HepG2 (cell line): ENCODE data around the gene WBP1. TPM values are rescaled to one million over a fixed set of nuclear protein-coding genes. Genes with fewer than 3 reads are reported as not detected.

Source experiments
- CCDC6 ChIP-seq: sonication (generic); formaldehyde crosslinking; IDR thresholded peaks from 2 replicates; pipeline ENCODE4 v1.8.1; 2022; ENCODE audit warnings: mild to moderate bottlenecking, missing genetic modification reagents, moderate library complexity
- CERS6 ChIP-seq: sonication (generic); formaldehyde crosslinking; IDR thresholded peaks from 2 replicates; pipeline ENCODE4 v1.5.0; 2020; ENCODE audit warnings: missing genetic modification reagents
- FOXC1 ChIP-seq: sonication (generic); formaldehyde crosslinking; IDR thresholded peaks from 2 replicates; pipeline ENCODE4 v1.8.0; 2022; ENCODE audit warnings: mild to moderate bottlenecking, missing genetic modification reagents, borderline replicate concordance
- IRX3 ChIP-seq: sonication (generic); formaldehyde crosslinking; IDR thresholded peaks from 2 replicates; pipeline ENCODE4 v1.8.1; 2023; ENCODE audit warnings: mild to moderate bottlenecking, low read depth, missing genetic modification reagents, borderline replicate concordance
- MED1 ChIP-seq: sonication (generic); formaldehyde crosslinking; IDR thresholded peaks from 2 replicates; pipeline ENCODE4 v1.4.0; 2020; ENCODE audit warnings: missing genetic modification reagents
- MYC ChIP-seq: sonication (generic); formaldehyde crosslinking; IDR thresholded peaks from 2 replicates; pipeline ENCODE4 v1.9.0; 2021; ENCODE audit warnings: missing genetic modification reagents, borderline replicate concordance
- NCOR1 ChIP-seq: fragments of 200-600 bp; sonication (generic); IDR thresholded peaks from 2 replicates; pipeline ENCODE4 v1.7.0; 2017; ENCODE audit warnings: antibody characterized with exemption, low read length, borderline replicate concordance
- NFKB2 ChIP-seq: sonication (generic); formaldehyde crosslinking; IDR thresholded peaks from 2 replicates; pipeline ENCODE4 v1.4.0; 2020; ENCODE audit warnings: missing genetic modification reagents, borderline replicate concordance
- PHF21A ChIP-seq: sonication (generic); formaldehyde crosslinking; IDR thresholded peaks from 2 replicates; pipeline ENCODE4 v1.5.0; 2020; ENCODE audit warnings: mild to moderate bottlenecking, missing genetic modification reagents
- PITX1 ChIP-seq: sonication (generic); formaldehyde crosslinking; IDR thresholded peaks from 2 replicates; pipeline ENCODE4 v1.5.1; 2020; ENCODE audit warnings: mild to moderate bottlenecking, missing genetic modification reagents
- RCOR2 ChIP-seq: IDR thresholded peaks from 2 replicates; pipeline ENCODE4 v1.6.1; 2016; ENCODE audit warnings: missing biosample characterization, missing genetic modification reagents
- REXO4 ChIP-seq: sonication (generic); formaldehyde crosslinking; IDR thresholded peaks from 2 replicates; pipeline ENCODE4 v1.8.0; 2022; ENCODE audit warnings: missing genetic modification reagents, mild to moderate bottlenecking, borderline replicate concordance
- TAF15 ChIP-seq: fragments of 200-400 bp; formaldehyde crosslinking; IDR thresholded peaks from one replicate; pipeline ENCODE4 v1.6.1; 2018; ENCODE audit warnings: mild to moderate bottlenecking, low read depth, low read length; ENCODE audit not compliant: poor library complexity, severe bottlenecking
- TMF1 ChIP-seq: sonication (generic); formaldehyde crosslinking; IDR thresholded peaks from 2 replicates; pipeline ENCODE4 v1.8.1; 2022; ENCODE audit warnings: low read depth, missing genetic modification reagents
- WIZ ChIP-seq: sonication (generic); formaldehyde crosslinking; IDR thresholded peaks from 2 replicates; pipeline ENCODE4 v1.5.1; 2020; ENCODE audit warnings: mild to moderate bottlenecking, missing genetic modification reagents
- ZFX ChIP-seq: sonication (generic); formaldehyde crosslinking; IDR thresholded peaks from 2 replicates; pipeline ENCODE4 v1.4.0; 2020; ENCODE audit warnings: mild to moderate bottlenecking, low read depth, missing genetic modification reagents, moderate library complexity
- ZNF670 ChIP-seq: sonication (generic); formaldehyde crosslinking; IDR thresholded peaks from 2 replicates; pipeline ENCODE4 v1.8.0; 2022; ENCODE audit warnings: mild to moderate bottlenecking, missing genetic modification reagents, borderline replicate concordance
- ZNF709 ChIP-seq: sonication (generic); formaldehyde crosslinking; IDR thresholded peaks from 2 replicates; pipeline ENCODE4 v1.5.0; 2020; ENCODE audit warnings: mild to moderate bottlenecking, missing genetic modification reagents
- ZNF746 ChIP-seq: sonication (generic); formaldehyde crosslinking; IDR thresholded peaks from 2 replicates; pipeline ENCODE4 v1.8.0; 2022; ENCODE audit warnings: mild to moderate bottlenecking, missing genetic modification reagents
- ZSCAN30 ChIP-seq: sonication (generic); formaldehyde crosslinking; IDR thresholded peaks from 2 replicates; pipeline ENCODE4 v1.5.0; 2020; ENCODE audit warnings: mild to moderate bottlenecking, missing genetic modification reagents
- polyA plus RNA-seq, 8 experiments: library from polyadenylated mRNA; depleted of rRNA in 3 of 8; stranded (reverse) in 7 of 8; unstranded in 1 of 8; fragments of >200 nt; fragmentation: Illumina TruSeq in 4 of 8; extraction: Trizol in 4 of 8; gene quantifications; 2 replicates each; pipeline versions ENCODE4 v1.2.1 to v1.2.3, GENCODE V29; 2011 to 2016; ENCODE audit warnings: low read depth in 4 of 8, missing spikeins in 1 of 8, mixed read lengths in 1 of 8; ENCODE audit not compliant: insufficient read depth in 1 of 8
- total RNA-seq, 5 experiments: library from RNA; depleted of rRNA; stranded (reverse); fragments of >200 nt; fragmentation: Illumina TruSeq; extraction: Trizol; gene quantifications; 2 replicates each; pipeline ENCODE4 v1.2.3, GENCODE V29; 2016; ENCODE audit warnings: low read depth in 1 of 5
- TF ChIP-seq, protein P1 (sequence below), 2 experiments: sonication (generic) in 1 of 2; formaldehyde crosslinking in 1 of 2; IDR thresholded peaks; 2 replicates each; pipeline versions ENCODE4 v1.4.0 to v1.6.1; 2016 to 2020; ENCODE audit warnings: borderline replicate concordance in 1 of 2, low read depth in 1 of 2, mild to moderate bottlenecking in 1 of 2, missing genetic modification reagents in 1 of 2
- TF ChIP-seq, protein P2 (sequence below): sonication (generic); formaldehyde crosslinking; conservative IDR thresholded peaks from 2 replicates; pipeline ENCODE4 v1.8.0; 2022; ENCODE audit warnings: low read depth, missing genetic modification reagents

The WBP1 gene
- total and polyA plus RNA-seq, 2 of the 13 experiments (the other 11 are each of a cell fraction or from before 2014, with no cell fraction given): 38.8 to 85.7 TPM

DNA sequence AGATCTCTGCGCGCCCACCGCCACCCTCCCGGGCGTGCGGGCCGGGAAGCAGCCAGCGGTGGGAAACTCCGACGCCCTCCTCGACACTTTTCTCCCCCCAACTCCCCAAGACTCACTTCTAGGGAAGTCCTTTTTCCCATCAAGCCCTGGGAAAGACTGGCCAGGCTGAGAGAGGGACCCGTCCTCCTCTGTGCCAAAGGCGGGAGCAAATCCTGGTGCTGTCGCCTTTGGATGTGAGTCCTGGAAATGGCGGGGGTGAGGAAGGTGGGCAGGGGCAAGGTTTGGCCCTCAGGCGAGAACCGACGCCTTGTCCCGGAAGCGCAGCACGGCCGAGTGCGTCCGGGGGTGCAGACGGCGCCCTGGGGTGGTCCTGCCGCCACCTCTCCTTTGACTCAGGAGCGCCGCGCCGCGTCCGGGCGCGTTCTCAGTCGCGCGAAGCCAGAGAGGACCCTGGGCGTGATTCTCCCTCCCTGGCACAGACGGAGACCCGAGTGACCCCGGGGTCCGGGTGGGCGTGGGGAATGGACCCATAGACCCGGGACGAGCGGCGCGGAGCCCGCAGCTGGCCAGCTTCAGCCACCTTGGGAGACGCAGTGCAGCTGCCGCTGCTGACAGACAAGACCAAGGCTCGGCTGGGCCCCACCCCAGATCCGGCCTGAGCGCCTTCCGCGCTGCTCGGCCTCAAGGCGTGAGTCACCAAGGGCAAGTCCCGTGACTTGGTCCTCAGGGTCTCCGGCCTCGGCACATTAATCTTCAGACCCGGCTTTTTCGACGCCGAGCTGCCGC lies 44.7 kb downstream of the WBP1 start (continued):
- TF ChIP-seq NFKB2 (CRISPR knock-in tag) (no peak), TAF15 (peak; percentile 81), WIZ (CRISPR knock-in tag) (peak; percentile 92), FOXC1 (CRISPR knock-in tag) (peak; percentile 50; the same call in 1 of the 2 replicates), MED1 (CRISPR knock-in tag) (peak; percentile 48), CERS6 (no peak), RCOR2 (CRISPR knock-in tag) (no peak), PHF21A (CRISPR knock-in tag) (peak; percentile 25; the same call in 1 of the 2 replicates), ZSCAN30 (CRISPR knock-in tag) (no peak), REXO4 (CRISPR knock-in tag) (peak; percentile 41; the same call in 1 of the 2 replicates), ZFX (CRISPR knock-in tag) (peak; percentile 69; the same call in 1 of the 2 replicates), ZNF709 (CRISPR knock-in tag) (peak; percentile 92), CCDC6 (CRISPR knock-in tag) (peak; percentile 36; the same call in 1 of the 2 replicates), PITX1 (CRISPR knock-in tag) (peak; percentile 55; the same call in 1 of the 2 replicates), ZNF746 (CRISPR knock-in tag) (peak; percentile 22; the same call in 1 of the 2 replicates), MYC (CRISPR knock-in tag) (peak; percentile 38; the same call in 1 of the 2 replicates), TMF1 (CRISPR knock-in tag) (peak; percentile 60; the same call in 1 of the 2 replicates), IRX3 (CRISPR knock-in tag) (peak; percentile 65; the same call in 1 of the 2 replicates), ZNF670 (CRISPR knock-in tag) (peak; percentile 90; the same call in 1 of the 2 replicates), NCOR1 (no peak; the same call in 1 of the 2 replicates)
- TF ChIP-seq, protein P1, sequence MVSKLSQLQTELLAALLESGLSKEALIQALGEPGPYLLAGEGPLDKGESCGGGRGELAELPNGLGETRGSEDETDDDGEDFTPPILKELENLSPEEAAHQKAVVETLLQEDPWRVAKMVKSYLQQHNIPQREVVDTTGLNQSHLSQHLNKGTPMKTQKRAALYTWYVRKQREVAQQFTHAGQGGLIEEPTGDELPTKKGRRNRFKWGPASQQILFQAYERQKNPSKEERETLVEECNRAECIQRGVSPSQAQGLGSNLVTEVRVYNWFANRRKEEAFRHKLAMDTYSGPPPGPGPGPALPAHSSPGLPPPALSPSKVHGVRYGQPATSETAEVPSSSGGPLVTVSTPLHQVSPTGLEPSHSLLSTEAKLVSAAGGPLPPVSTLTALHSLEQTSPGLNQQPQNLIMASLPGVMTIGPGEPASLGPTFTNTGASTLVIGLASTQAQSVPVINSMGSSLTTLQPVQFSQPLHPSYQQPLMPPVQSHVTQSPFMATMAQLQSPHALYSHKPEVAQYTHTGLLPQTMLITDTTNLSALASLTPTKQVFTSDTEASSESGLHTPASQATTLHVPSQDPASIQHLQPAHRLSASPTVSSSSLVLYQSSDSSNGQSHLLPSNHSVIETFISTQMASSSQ (IDR thresholded peaks at IDR 0.05; ENCODE audit: low read depth): no peak
- TF ChIP-seq, protein P1 (CRISPR knock-in tag; IDR thresholded peaks at IDR 0.05; ENCODE audit: borderline replicate concordance): peak; percentile 42; the same call in 1 of the 2 replicates
- TF ChIP-seq, protein P2, sequence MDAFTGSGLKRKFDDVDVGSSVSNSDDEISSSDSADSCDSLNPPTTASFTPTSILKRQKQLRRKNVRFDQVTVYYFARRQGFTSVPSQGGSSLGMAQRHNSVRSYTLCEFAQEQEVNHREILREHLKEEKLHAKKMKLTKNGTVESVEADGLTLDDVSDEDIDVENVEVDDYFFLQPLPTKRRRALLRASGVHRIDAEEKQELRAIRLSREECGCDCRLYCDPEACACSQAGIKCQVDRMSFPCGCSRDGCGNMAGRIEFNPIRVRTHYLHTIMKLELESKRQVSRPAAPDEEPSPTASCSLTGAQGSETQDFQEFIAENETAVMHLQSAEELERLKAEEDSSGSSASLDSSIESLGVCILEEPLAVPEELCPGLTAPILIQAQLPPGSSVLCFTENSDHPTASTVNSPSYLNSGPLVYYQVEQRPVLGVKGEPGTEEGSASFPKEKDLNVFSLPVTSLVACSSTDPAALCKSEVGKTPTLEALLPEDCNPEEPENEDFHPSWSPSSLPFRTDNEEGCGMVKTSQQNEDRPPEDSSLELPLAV (CRISPR knock-in tag): no peak
